GM19463 (cell line): Measurements from ENCODE around the gene UPF1.
"Not testable (repeated sequence)": the region's sequence is repeated elsewhere in the genome, so short reads cannot be mapped to it uniquely, and the experiment has no call there.

Experiments used
- ATAC-seq: cut with Tn5 transposase; IDR thresholded peaks from one replicate; pipeline ENCODE4 v1.9.1; 2021; ENCODE audit warnings: mild to moderate bottlenecking, moderate library complexity; ENCODE audit not compliant: unreplicated experiment

Gene UPF1

GRCh38 chr19:18908917-18909619 lies 77.3 kb downstream of the UPF1 start:
- ATAC-seq, result no peak

- ATAC-seq, result no peak
Measured at GRCh38 chr19:18910010-18910409, 78.3 kb downstream of the UPF1 start.

- no peak for ATAC-seq
Measured at GRCh38 chr19:18910801-18911436, 79.2 kb downstream of the UPF1 start.

- ATAC-seq, result no peak
Measured at GRCh38 chr19:18912933-18913332, 81.2 kb downstream of the UPF1 start.

GRCh38 chr19:18913466-18913865 lies 81.7 kb downstream of the UPF1 start:
- no peak for ATAC-seq

GRCh38 chr19:18915639-18916038 lies 83.9 kb downstream of the UPF1 start:
- no peak for ATAC-seq

GRCh38 chr19:18917593-18917992 lies 85.8 kb downstream of the UPF1 start:
- not testable (repeated sequence) for ATAC-seq
